Ishikawa (cell line): ENCODE data around the gene DCAF5.

Experiments
- CEBPB ChIP-seq: IDR thresholded peaks from 2 replicates; pipeline ENCODE4 v1.6.1; 2012
- CREB1 ChIP-seq: IDR thresholded peaks from 2 replicates; pipeline ENCODE4 v1.6.1; 2012; ENCODE audit warnings: low read depth
- EGR1 ChIP-seq: IDR thresholded peaks from 2 replicates; pipeline ENCODE4 v1.6.1; 2012
- EP300 ChIP-seq: IDR thresholded peaks from 2 replicates; pipeline ENCODE4 v1.6.1; 2012; ENCODE audit warnings: borderline replicate concordance
- FOXM1 ChIP-seq: IDR thresholded peaks from 2 replicates; pipeline ENCODE4 v1.6.1; 2012; ENCODE audit warnings: low read depth, borderline replicate concordance
- NFIC ChIP-seq: IDR thresholded peaks from 2 replicates; pipeline ENCODE4 v1.6.1; 2012
- RAD21 ChIP-seq: IDR thresholded peaks from 2 replicates; pipeline ENCODE4 v1.6.1; 2012; ENCODE audit warnings: low read depth
- REST ChIP-seq: IDR thresholded peaks from 2 replicates; pipeline ENCODE4 v1.6.1; 2012; ENCODE audit warnings: low read depth, mild to moderate bottlenecking
- TAF1 ChIP-seq: IDR thresholded peaks from 2 replicates; pipeline ENCODE4 v1.6.1; 2012; ENCODE audit warnings: low read depth, mild to moderate bottlenecking
- TCF12 ChIP-seq: IDR thresholded peaks from 2 replicates; pipeline ENCODE4 v1.6.1; 2012; ENCODE audit warnings: low read depth
- TEAD4 ChIP-seq: IDR thresholded peaks from 2 replicates; pipeline ENCODE4 v1.6.1; 2012
- USF1 ChIP-seq: IDR thresholded peaks from 2 replicates; pipeline ENCODE4 v1.6.1; 2012
- YY1 ChIP-seq: IDR thresholded peaks from 2 replicates; pipeline ENCODE4 v1.6.1; 2012; ENCODE audit warnings: low read depth
- ZBTB7A ChIP-seq: IDR thresholded peaks from 2 replicates; pipeline ENCODE4 v1.6.1; 2012; ENCODE audit warnings: low read depth
- TF ChIP-seq, protein P1 (sequence below): IDR thresholded peaks from 2 replicates; pipeline ENCODE4 v1.6.1; 2012

DCAF5 gene

GRCh38 chr14:69152902-69153151, at the start of gene DCAF5:
Gene DCAF5, minus strand, starts transcription at chr14:69153119. Its CDS starts 141 bp downstream, at chr14:69152978.
- TF ChIP-seq FOXM1 (no peak), YY1 (peak; percentile 73; the same call in 1 of the 2 replicates)

GRCh38 chr14:69199786-69200185, 46.9 kb upstream of the DCAF5 start:
- TF ChIP-seq USF1 (no peak), EGR1 (no peak), TAF1 (no peak)

DNA sequence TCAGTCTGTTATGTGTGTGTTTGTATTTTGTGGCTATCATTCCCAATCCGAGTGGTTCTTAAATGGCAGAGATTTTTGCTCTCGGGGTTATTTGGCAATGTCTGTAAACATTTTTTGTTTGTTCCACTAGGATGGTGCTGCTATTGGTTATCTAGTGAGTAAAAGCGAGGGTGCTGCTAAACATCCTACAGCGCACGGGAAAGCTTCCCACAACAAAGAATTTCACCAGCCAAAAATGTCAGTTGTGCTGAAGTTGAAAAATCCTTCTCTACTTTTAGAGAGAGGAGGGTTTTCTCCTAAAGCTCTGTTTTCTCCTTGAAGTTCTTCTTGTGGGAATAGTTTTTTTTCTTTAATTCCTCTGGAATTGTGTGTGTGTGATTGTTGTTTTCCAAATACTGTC, 40.8 kb upstream of the DCAF5 start:
- TF ChIP-seq, protein P1, sequence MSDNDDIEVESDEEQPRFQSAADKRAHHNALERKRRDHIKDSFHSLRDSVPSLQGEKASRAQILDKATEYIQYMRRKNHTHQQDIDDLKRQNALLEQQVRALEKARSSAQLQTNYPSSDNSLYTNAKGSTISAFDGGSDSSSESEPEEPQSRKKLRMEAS, result no peak
- no peak for TF ChIP-seq RAD21
- TF ChIP-seq EGR1, result no peak
- no peak for TF ChIP-seq YY1
- no peak for TF ChIP-seq FOXM1
- TF ChIP-seq TEAD4, result no peak
- no peak for TF ChIP-seq TAF1

GRCh38 chr14:69191340-69192111, 38.6 kb upstream of the DCAF5 start, which contains the start of gene EXD2:
Gene EXD2, plus strand, starts transcription at chr14:69191498. Its CDS starts 17,973 bp downstream, at chr14:69209471.
- no peak for TF ChIP-seq FOXM1
- peak; percentile 86 for TF ChIP-seq TAF1
- TF ChIP-seq EGR1, result peak; percentile 66
- no peak for TF ChIP-seq CEBPB
- peak; percentile 30; the same call in 1 of the 2 replicates for TF ChIP-seq EP300
- peak; percentile 100 for TF ChIP-seq YY1
- TF ChIP-seq NFIC, result 0 out of 2 replicates have a peak, but pooled peaks have one; percentile 22
- TF ChIP-seq, protein P1, result peak; percentile 88
- peak; percentile 79 for TF ChIP-seq USF1
- TF ChIP-seq RAD21, result 0 out of 2 replicates have a peak, but pooled peaks have one; percentile 6
- TF ChIP-seq ZBTB7A, result peak; percentile 95
- peak; percentile 43; the same call in 1 of the 2 replicates for TF ChIP-seq CREB1
- TF ChIP-seq TEAD4, result peak; percentile 37; the same call in 1 of the 2 replicates
- peak; percentile 63; the same call in 1 of the 2 replicates for TF ChIP-seq TCF12
- TF ChIP-seq REST, result no peak

DNA sequence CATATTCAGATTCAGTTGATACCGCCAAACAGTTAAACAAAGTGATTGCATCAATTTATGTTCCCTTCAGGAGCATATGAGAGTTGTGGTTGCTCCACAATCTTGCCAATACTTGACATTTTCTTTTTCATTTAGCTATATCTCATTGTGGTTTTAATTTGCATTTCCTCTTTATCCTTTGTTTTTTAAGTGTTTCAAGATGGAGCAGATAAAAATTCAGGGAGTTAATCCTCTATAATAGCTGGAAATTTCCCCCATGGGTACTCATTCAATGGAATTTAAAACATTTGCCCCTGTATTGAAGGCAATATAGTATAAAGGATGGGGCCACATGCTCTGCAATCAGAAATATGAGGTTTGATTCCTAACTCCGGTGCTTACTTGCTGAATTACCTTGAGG, 37.3 kb upstream of the DCAF5 start:
- TF ChIP-seq FOXM1 (no peak), RAD21 (no peak)

GRCh38 chr14:69183735-69184134, 30.8 kb upstream of the DCAF5 start:
- TF ChIP-seq YY1 (no peak), REST (no peak), CEBPB (no peak), TCF12 (no peak), TAF1 (no peak), EP300 (no peak), ZBTB7A (no peak), FOXM1 (no peak), TEAD4 (no peak), EGR1 (no peak)

GRCh38 chr14:69181491-69181890, 28.6 kb upstream of the DCAF5 start:
- no peak for TF ChIP-seq CEBPB
- no peak for TF ChIP-seq RAD21
- TF ChIP-seq TCF12, result no peak
- no peak for TF ChIP-seq EGR1
- TF ChIP-seq REST, result no peak
- no peak for TF ChIP-seq TEAD4
